ENCODE measurements around the gene KMT2E.

Gene KMT2E

GRCh38 chr7:105096306-105096705 lies 82.3 kb downstream of the KMT2E start:
- no peak for DNase-seq

GRCh38 chr7:105097619-105098018 lies 83.6 kb downstream of the KMT2E start:
- no peak for DNase-seq

- no peak for DNase-seq
These were observed 85.0 kb downstream of the KMT2E start for GRCh38 chr7:105098863-105099515.

GRCh38 chr7:105101864-105102263 lies 87.9 kb downstream of the KMT2E start:
- DNase-seq: no peak

GRCh38 chr7:105102557-105103352 lies 88.8 kb downstream of the KMT2E start:
- DNase-seq: no peak

- DNase-seq: no peak
These were observed 91.6 kb downstream of the KMT2E start for GRCh38 chr7:105105579-105105978.

- no peak for DNase-seq
These were observed 92.5 kb downstream of the KMT2E start for GRCh38 chr7:105106473-105106872.

- no peak for DNase-seq
These were observed 93.5 kb downstream of the KMT2E start for GRCh38 chr7:105107458-105107857.

GRCh38 chr7:105112440-105113418 lies 98.7 kb downstream of the KMT2E start:
- DNase-seq: no peak

- DNase-seq: no peak
These were observed 104.9 kb downstream of the KMT2E start for GRCh38 chr7:105118612-105119600.

- DNase-seq: no peak
These were observed 108.6 kb downstream of the KMT2E start for GRCh38 chr7:105122619-105123018.

- DNase-seq: no peak
These were observed 111.7 kb downstream of the KMT2E start for GRCh38 chr7:105125745-105126144.

- no peak for DNase-seq
These were observed 112.5 kb downstream of the KMT2E start for GRCh38 chr7:105126436-105126975.

- DNase-seq: no peak
These were observed 113.2 kb downstream of the KMT2E start for GRCh38 chr7:105127179-105127578.

GRCh38 chr7:105130048-105130447 lies 116.0 kb downstream of the KMT2E start:
- DNase-seq: no peak

GRCh38 chr7:105130580-105130979 lies 116.6 kb downstream of the KMT2E start:
- no peak for DNase-seq

- DNase-seq: no peak
These were observed 117.1 kb downstream of the KMT2E start for GRCh38 chr7:105131033-105131656.

GRCh38 chr7:105131890-105132289 lies 117.9 kb downstream of the KMT2E start:
- DNase-seq: no peak

- DNase-seq: no peak
These were observed 118.3 kb downstream of the KMT2E start for GRCh38 chr7:105132335-105132734.

- DNase-seq: no peak
These were observed 118.8 kb downstream of the KMT2E start for GRCh38 chr7:105132835-105133234.

GRCh38 chr7:105133358-105133757 lies 119.4 kb downstream of the KMT2E start:
- no peak for DNase-seq

Measured in activated T-cell treated with anti-CD3 and anti-CD28 coated beads, Interleukin-2, amount 50 U/mL, for 1 hour (primary cell).